AG08396 (cell line): ENCODE results near the gene CD300E.
"Not testable (repeated sequence)": the region's sequence is repeated elsewhere in the genome, so short reads cannot be mapped to it uniquely, and the experiment has no call there.

ENCODE experiments used
- DNase-seq: peaks from one replicate; pipeline ENCODE4 v3.0.0; 2012; ENCODE audit warnings: low spot score, mixed read lengths

The CD300E gene

DNA sequence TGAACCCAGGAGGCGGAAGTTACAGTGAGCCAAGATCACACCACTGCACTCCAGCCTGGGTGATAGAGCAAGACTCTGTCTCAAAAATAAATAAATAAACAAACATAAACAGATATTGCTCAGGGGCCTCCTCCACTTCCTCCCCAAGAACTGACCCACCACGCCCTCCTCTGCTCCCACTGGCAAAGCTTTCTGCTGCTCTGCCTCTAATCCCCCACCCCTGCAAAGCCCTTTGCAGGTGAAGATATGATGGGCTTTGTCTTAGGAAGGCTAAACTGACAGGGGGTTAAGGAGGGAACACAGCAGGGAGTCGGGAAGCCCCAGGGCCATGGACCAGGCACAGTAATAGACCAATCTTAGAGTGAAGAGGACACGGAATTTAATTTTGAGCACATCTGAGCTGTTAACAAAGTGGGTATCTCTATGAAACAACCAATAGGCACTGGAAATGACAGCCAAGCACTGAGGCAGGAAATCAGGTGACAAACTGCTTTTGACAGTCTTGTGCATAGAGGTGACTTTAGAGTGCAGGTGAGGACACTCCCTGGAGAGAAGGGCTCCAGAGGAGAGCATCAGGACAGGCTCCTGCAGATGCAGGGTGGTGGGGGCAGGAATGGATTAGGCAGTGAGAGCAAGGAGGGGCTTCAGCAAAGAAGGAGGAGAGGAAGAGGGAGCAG is 25.1 kb downstream of the CD300E start:
- no peak for DNase-seq

DNA sequence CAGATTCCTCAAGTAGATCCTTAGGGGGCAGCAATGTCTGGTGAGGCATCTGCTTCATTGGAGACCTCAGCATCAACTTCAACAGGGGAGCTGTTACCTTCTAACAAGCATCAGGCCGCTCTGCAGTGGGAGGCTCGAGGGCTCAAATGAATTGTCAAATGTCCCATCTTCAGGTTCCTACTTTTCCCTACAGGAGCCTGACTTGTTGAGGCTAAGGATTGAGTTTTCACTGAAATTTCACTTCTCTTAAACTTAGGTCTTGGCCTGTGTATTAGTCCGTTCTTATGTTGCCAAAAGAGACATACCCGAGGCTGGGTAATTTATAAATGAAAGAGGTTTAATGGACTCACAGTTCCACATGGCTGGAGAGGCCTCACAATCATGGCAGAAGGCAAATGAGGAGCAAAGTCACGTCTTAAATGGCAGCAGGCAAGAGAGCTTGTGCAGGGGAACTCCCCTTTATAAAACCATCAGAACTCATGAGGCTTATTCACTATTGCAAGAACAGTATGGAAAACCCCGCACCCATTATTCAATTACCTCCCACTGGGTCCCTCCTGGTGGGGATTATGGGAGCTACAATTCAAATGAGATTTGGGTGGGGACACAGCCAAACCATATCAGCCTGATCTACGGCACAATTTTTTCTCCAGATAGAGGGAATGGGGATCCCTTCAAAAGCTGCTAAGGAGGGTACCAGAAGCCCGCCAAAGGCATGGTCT is 26.3 kb downstream of the CD300E start:
- DNase-seq = no peak

DNA sequence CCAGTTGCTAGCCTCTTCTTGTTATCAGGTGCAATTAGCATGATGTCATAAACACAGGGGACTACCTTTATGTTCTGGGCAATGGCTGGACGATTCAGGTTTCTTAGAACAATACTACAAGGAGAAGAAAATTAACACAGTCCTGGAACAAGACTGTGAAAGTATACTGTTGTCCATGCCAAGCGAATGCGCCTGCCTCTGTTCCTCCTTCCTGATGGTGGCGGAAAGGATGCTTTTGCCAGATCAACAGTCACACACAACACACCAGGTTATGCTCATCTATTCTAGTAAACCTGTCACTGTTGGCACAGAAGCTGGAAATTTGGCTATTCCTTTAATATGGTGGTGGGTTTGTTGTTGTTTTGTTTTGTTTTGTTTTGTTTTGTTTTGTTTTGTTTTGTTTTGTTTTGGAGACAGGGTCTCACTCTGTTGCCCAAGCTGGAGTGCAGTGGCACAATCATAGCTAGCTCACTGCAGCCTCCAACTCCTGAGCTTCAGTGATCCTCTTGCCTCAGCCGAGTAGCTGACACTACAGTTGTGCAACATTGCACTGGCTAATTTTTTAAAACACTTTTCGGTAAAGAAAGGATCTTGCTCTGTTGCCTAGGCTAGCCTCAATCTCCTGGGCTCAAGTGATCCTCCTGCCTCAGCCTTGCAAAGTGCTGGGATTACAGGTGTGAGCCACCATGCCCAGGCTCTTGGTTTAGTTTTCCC is 28.3 kb downstream of the CD300E start:
- DNase-seq = no peak

DNA sequence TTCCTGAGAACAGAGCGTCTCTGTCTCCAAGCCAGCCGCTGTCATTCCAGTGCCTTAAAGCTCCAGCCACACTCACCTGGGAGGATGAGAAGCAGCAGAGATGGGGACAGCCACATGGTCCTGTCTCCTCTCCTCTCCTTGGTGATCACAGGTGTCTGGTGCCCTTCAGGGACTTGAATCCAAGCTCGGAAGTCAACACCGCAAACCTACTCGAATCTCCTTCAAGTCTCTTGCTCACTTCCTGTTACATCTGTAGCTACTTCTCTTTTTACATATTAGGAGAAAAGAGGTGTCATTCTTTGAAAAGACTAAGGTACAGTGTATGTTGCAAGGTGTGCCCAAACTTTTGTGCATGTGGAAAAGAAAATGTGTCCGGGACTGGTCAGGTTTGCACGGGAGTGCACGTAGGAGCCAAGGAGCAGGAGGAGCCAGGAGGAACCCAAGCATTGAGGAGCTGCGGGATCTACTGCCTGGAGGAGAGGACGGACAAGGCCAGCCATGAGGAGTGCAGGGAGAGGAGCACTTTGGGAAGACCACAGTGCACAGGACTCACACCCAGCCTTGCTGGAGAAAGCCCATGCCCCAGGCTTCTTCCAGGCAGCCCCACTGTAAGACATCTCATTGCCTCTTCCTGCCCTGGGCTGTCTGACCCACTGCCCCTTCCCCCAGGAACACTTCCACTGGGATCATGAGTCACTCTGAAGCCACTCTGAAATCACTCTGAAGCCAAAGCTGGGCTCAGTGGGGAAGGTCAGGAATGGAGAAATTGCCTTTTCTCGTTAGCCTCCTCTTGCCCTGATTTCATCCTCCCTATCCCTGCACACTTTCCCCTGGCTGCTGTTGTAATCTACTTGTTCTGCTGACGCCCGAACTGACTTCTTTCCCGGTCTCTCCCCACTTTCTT is 31.2 kb downstream of the CD300E start, which contains the start of gene CD300LD:
Gene CD300LD (minus strand): TSS at position 197 of the 904 bp plus-strand sequence. CDS start 81 bp downstream, at position 116.
- no peak for DNase-seq

DNA sequence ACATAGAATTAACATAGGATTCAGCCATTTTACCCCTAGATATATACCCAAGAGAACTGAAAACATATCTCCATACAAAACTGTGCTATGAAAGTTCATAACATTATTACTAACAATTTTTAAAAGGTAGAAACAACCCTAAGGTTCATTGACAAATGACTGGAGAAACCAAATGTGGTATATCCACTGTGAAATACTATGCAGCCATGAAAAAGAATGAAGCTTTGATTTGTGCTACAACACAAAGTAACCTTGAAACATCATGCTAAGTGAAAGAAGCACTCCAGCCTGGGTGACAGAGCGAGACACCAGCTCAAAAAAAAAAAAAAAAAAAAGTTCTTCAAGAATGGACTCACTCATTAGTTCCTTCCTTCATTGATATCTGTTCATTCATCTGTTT is 32.0 kb downstream of the CD300E start:
- DNase-seq = no peak

DNA sequence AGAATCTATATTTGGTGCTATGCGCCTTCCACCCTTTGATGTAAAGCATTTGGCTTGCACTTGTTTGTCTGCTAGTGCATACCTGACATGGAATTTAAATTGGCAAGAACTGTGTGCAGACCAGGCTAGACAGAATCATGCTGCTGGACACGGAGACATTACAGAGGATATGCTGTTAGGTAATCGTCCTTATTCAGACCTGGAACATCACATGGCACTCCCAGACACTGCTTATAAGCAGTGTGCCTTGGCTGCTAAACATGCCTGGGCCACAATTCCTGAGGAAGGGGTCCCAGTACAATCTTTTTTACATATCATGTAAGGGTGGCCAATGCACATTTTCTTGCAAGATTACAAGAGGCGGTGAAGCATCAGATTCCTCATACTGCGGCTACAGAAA is 37.8 kb downstream of the CD300E start:
- no peak for DNase-seq

DNA sequence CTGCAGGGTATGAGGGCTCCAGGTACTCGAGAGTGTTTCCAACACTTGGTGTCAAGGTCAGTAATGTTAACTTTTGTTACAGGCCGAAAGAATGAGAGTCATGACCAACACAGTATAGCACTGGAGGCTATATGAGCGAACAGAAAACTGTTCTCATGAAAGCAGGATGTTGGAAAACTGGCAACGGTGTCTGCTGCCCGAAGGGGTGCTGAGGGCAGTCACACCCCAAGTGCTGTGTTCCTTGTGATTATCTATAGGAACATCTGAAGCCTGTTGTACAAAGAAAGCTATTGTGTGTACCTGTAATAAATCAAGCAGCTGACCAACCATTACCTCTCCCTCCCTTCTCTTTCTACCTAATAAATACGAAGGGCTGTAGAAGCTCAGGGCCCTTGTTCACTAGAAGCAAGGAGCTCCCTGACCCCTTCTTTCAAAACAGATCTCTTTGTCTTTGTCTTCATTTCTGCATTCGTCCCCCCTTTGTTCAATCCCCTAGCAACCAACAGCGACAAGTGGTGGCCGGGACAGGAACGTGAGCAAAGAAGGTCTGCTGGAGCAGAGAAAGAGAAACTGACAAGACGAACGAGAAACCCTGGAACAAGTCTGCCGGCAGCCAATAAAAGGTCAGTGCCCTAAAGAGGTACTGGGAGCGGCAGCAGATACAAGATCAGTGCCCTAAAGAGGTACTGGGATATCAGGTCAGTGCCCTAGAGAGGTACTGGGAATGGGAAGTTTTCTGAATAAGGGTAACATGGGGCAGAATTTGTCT is 39.1 kb downstream of the CD300E start:
- DNase-seq = no peak

DNA sequence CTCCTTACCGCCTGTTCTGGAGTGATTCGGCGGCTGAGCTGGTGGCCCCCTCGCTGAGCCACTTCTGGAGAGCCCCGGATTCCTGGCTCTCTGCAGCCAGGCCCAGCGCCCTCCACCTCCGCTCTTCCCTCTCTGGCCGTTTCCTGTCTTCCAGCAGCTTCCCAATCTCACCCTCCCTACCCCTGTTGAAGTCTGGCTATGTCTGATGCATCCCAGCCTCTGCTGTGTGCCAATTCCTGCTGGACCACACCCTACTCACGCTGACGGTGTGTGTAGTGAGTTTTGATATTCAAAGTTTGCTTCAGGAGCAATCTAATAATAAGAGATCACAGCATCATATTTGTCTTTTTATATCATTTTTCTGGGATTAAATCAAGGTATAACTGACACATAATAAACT is 40.9 kb downstream of the CD300E start:
- no peak for DNase-seq

GRCh38 chr17:74579900-74580299 is 43.6 kb downstream of the CD300E start:
- DNase-seq = no peak

GRCh38 chr17:74578979-74579378 is 44.6 kb downstream of the CD300E start:
- no peak for DNase-seq

DNA sequence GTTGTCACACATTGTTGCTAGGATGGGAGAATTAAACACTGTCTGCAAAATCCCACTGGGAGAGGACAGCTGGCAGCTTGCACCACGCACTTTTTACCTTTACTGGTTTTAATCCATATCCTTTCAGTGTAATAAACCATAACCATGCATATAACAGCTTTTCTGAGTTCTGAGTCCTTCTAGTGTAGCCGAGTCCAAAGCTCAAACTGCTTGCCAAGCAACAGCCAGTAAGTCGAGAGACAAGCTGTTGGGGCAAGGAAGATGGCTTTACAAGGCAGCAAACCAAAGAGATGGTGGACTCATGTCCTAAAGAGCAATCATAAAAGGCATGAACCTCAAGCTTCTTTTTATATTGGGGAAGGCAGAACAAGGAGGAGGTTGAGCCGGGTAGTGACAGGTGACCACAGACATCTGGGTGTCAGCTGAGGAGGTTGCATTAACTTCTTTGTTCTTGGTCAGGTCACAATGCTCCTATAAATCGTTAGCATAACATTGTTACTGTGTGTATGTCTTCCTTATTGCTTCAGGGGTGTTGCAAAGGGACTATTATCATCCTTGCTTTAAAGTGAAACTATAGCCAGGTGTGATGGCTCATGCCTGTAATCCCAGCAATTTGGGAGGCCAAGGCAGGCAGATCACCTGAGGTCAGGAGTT is 48.9 kb downstream of the CD300E start:
- no peak for DNase-seq

GRCh38 chr17:74573635-74574034 is 49.9 kb downstream of the CD300E start:
- not testable (repeated sequence) for DNase-seq

- no peak for DNase-seq
Measured at GRCh38 chr17:74573169-74573568, 50.4 kb downstream of the CD300E start.

DNA sequence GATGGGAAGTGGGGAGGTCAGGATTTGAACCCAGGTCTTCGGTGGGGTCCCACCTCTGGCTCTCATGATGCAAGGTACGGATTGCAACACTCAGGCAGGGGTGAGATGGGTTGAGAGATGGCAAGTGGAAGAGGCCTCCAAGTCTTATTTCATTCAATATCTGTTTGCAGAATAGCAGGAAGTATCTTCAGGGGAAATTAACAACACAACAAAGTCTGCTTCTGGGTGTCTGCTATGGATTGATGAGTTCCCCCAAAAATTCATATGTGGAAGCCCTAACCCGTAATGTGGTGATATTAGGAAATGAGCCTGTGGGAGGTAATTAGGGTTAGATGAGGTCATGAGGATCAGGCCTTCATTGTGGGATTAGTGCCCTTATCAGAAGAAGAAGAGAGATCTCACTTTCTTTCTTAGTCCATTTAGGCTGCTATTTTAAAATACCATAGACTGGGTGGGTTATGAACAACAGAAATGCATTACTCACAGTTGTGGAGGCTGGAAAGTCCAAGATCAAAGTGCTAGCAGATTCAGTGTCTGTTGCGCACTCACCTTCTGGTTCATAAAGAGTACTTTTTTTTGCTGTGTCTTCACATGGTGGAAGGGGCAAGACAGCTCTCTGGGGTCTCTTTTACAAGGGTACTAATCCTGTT is 51.8 kb downstream of the CD300E start:
- no peak for DNase-seq

DNA sequence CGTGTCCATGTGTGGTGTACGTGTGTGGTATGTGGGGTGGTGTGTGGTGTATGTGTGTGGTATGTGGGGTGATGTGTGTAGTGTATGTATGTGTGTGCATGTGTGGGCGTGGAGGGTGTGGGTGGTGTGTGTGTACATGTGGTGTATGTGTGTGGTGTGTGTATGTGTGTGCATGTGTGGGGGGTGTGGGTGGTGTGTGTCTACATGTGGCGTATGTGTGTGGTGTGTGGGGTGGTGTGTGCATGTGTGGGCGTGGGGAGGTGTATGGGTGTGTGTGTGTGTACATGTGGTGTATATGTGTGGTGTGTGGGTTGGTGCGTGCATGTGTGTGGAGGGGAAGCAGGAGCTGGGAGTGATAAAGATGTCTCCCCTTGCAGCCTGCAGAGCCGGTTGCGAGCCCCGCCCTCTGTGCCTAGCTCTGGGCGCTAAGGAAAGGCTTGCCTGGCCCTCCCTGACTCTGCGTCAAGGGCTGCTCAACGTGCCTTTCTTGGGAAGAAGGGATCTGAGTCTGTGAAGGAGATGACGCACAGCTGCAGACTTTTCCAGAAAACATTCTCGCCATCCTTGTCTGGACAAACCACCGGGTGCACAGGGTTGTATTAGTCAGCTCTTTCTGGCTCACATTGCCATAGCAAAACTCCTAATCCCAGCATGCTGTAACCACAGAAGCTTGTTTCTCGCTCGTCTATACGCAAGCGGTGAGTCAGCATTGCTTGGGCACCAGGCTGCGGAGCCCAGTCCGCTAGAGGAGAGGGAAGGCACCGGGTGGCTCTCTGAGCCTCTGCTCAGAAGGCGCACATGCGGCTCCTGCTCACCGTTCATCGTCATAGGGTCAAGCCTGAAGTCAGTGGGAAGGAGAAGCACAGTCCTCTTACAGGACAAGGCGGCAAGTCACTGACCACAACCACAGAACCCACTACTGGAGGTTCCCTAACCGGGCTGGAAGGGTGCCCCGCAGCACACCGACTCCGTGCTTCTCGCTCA is 54.2 kb downstream of the CD300E start:
- no peak for DNase-seq

DNA sequence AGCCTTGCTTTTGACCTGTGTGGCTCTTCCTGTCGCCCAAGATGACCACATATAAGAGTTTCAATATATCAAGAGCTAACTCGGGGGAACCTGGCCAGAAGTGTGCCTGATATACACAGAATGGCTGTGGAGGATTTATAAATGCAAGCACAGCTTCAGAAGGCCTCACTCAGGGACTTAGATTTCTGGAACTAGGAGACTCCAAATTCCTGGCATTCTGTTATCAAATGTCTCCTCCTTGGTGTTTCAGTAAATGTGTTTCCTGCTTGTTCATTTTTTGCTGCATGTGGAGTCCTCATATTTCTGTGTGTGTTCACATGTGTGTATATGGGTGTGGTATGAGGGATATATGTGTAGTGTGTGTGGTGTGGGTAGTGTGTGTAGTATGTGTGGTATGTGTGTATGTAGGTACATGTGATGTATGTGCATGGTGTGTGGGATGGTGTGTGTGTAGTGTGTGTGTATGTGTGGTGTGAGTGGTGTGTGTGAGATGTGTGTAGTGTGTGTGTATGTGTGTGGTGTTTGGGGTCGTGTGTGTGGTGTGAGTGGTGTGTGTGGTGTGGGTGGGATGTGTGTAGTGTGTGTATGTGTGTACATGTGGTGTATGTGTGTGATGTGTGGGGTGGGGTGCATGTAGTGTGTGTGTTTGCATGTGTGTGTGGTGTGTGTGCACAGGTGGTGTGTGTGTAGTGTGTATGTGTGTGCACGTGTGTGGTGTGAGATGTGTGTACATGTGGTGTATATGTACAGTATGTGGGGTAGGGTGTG is 55.2 kb downstream of the CD300E start:
- DNase-seq = no peak

DNA sequence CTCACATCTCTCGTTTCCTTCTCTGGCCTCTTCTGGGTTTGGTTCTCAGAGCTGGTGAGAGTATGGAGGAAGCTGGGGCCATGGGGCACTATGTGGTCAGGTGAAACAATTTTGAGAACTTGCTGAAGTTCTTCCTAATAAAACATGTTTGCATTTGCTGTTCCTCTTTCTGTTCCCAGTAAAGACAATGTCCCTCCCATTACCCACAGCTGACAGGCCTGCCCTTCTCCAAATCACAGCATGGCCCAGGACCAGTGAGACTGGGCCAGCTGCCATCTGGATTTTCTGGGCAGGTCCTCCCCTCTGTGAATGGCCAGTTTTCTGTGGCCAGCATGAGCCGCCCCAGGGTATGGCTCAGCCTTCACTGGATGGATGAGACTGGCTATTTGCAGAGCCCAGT is 56.1 kb downstream of the CD300E start, which contains the start of gene CD300H:
Gene CD300H (minus strand): TSS at position 113 of the 400 bp plus-strand sequence.
- no peak for DNase-seq

DNA sequence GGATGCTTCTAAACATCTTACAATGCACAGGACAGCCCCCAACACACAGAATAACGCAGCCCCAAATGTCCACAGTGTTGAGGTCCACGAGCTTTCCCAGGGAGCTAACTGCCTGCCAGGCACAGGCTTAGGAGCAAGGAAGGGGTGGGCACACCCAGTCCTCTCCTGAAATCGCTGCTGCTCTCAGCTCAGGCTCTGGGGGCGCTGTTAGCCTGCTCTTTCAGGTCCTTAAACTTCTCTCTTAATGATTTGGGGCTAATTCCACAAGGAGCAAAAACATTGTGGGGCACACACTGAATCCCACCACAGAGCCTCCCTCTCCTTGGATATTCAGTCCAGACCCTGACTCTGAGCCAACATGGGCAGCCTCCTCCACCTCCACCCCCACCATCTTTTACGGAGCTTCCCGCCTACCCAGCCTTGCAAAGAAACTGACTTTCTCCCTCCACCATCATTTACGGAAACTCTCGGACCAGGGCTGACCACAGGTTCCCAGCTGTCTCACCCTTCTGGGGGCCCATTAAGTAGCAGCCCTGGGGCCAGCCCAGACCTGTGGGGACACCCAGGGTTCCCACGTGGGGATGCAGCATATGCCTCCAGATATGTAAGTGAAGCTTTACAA is 57.3 kb downstream of the CD300E start:
- no peak for DNase-seq
